ENCODE results near the gene PLA2G4B.

Gene PLA2G4B

GRCh38 chr15:41827880-41828806, 10.5 kb upstream of the PLA2G4B start, which contains the start of gene JMJD7:
JMJD7 (plus strand) TSS chr15:41828092; CDS start chr15:41828125, 33 bp downstream.
- DNase-seq: peak; percentile 97

GRCh38 chr15:41828807-41829141, 9.9 kb upstream of the PLA2G4B start:
- no peak for DNase-seq

- no peak for DNase-seq
Measured at GRCh38 chr15:41829959-41830646, 8.5 kb upstream of the PLA2G4B start.

GRCh38 chr15:41831291-41831690, 7.4 kb upstream of the PLA2G4B start:
- peak; percentile 19 for DNase-seq

GRCh38 chr15:41832208-41832607, 6.4 kb upstream of the PLA2G4B start:
- DNase-seq: no peak

GRCh38 chr15:41832875-41833274, 5.8 kb upstream of the PLA2G4B start:
- DNase-seq: peak; percentile 25

- no peak for DNase-seq
Measured at GRCh38 chr15:41834096-41834495, 4.6 kb upstream of the PLA2G4B start.

- no peak for DNase-seq
Measured at GRCh38 chr15:41836073-41836472, 2.6 kb upstream of the PLA2G4B start.

GRCh38 chr15:41836713-41837454, 1.8 kb upstream of the PLA2G4B start:
- DNase-seq: no peak

- DNase-seq: no peak
Measured at GRCh38 chr15:41839781-41840491, 1.3 kb downstream of the PLA2G4B start.

- DNase-seq: no peak
Measured at GRCh38 chr15:41840673-41841072, 2.0 kb downstream of the PLA2G4B start.

GRCh38 chr15:41841131-41841530, 2.5 kb downstream of the PLA2G4B start:
- no peak for DNase-seq

- no peak for DNase-seq
Measured at GRCh38 chr15:41842229-41842628, 3.6 kb downstream of the PLA2G4B start.

GRCh38 chr15:41843571-41843970, 4.9 kb downstream of the PLA2G4B start:
- no peak for DNase-seq

- no peak for DNase-seq
Measured at GRCh38 chr15:41844814-41845213, 6.2 kb downstream of the PLA2G4B start.

GRCh38 chr15:41847206-41847605, 8.6 kb downstream of the PLA2G4B start:
- DNase-seq: no peak

GRCh38 chr15:41847981-41848380, 9.3 kb downstream of the PLA2G4B start:
- no peak for DNase-seq

GRCh38 chr15:41848631-41849030, 10.0 kb downstream of the PLA2G4B start:
- peak; percentile 45 for DNase-seq

GRCh38 chr15:41849204-41849603, 10.6 kb downstream of the PLA2G4B start:
- no peak for DNase-seq

GRCh38 chr15:41849861-41850260, 11.2 kb downstream of the PLA2G4B start:
- DNase-seq: no peak

GRCh38 chr15:41850482-41851166, 12.0 kb downstream of the PLA2G4B start:
- DNase-seq: no peak

GRCh38 chr15:41851167-41851523, 12.5 kb downstream of the PLA2G4B start:
- no peak for DNase-seq

Data from stimulated activated naive CD4-positive, alpha-beta T cell treated with Interleukin-2 at 50 U/mL for 16 hours (primary cell).